Adipose tissue (tissue), 3 donors: ENCODE results near the gene CEACAM1. TPM values are rescaled to one million over a fixed set of nuclear protein-coding genes. Genes with fewer than 3 reads are reported as not detected.
"Not testable (repeated sequence)": the region's sequence is repeated elsewhere in the genome, so short reads cannot be mapped to it uniquely, and the experiment has no call there.

Experiments used
- H3K27ac ChIP-seq: one replicate; pipeline ENCODE4 v1.5.1; 2013; ENCODE audit warnings: low read depth, low read length
- WGBS, 3 donors: extraction: QIAGEN DNeasy Blood & Tissue Kit; methylation state at CpG; one replicate each; pipeline ENCODE4 v1.1.7; 2013; 5-methylcytosine and 5-hydroxymethylcytosine counted together
- polyA plus RNA-seq, 3 donors: library from polyadenylated mRNA; stranded (reverse); fragments of 200-250 nt; gene quantifications; one replicate each; pipeline ENCODE4 v1.2.3, GENCODE V29; 2013
- donor health status: healthy with polysubstance abuse.
- donor health status: Bipolar disorder and iron deficiency.
- donor health status: healthy.

Gene CEACAM1
- polyA plus RNA-seq: 10 to 100 TPM in 1 of 3 donors, 1 to 10 TPM in 2; 1.4 to 11.4 (median 6.0) TPM

DNA sequence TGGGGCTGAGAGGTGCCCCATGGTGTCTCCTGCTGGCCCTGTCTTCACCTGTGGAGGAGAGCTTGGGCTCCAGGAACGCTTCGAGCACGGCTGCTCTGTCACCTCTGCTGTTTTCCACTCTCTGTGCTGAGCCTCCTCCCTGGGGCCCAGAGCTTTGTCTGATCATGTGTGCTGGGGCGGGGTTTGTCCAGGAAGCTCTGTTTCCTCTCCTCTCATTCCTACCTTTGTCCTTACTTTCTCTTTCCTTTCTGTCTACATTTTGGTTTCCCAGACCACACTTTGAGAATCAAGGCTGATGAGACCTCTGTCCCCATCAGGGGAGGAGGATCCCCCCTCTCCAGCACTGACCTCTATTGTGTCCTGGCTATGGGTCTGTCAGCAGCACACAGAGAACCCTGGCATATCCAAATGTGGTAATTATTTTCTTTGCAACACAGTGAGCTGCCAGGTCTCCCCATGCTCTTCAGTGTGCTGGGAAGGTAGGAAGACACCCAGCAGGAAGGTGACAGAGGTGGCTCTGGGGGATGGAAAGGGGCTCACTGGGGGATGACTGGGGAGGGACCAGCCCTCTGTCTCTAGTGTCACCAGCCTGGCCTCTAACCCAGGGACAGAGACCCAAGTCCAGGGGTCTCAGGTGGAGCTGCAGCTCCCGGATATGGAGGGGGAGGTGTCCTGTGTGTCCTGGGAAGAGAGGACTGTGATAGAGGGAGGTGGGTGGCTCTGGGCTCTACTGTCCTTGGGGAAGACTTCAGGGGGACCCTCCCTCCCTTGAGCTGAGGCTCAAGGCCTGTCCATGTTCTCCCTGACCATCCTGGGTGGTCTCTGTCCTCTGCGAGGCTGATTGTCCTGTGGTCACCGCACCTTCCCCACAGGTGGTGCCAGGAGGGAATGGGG, at the start of gene CEACAM1:
Gene CEACAM1 (minus strand): TSS at position 128 of the 894 bp plus-strand sequence. CDS start 107 bp downstream, at position 21.
- WGBS, 3 donors: 35 to 57% (median 46%) methylated on average over 7 of the region's 7 CpGs
- H3K27ac ChIP-seq: no peak within 1 kb of the TSS

DNA sequence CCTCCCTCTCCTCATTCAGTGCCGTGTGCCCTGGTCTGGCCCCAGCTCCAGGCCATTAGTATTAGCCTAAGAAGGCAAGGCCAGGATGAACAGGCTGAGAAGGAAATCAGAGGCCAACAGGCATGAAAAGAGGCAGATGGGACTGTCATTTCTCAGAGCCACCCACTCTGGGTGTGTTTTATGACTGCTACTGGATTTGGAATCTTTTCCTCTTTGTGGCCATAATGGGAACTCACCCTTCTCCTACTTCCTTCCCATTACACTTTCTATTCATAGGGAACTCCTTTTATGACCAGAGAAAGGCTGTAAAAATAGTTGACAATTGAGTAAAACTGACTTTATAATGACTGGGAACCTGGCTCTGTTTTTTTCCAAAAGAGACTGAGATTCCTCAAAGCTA, 48.7 kb upstream of the CEACAM1 start:
- WGBS, 3 donors: 50 to 79% (median 64%) methylated on average over 1 of the region's 1 CpG
- no peak overlapping the region for H3K27ac ChIP-seq

DNA sequence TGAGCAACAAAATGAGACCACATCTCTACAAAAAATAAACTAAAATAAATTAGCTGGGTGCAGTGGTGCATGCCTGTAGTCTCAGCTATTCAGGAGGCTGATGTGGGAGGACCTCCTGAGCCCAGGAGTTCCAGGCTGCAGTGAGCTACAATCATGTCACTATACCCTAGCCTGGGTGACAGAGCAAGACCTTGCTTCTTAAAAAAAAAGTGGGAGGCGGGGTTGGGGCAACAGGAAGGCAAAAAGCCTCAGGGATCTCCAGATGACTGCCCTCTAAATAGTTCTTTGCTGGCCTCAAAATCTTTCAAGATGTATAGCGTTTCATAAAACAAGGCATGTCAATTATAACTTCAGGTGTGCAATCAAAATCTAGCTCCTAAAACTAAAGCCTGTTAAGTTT, 48.0 kb upstream of the CEACAM1 start:
- no peak overlapping the region for H3K27ac ChIP-seq
- 72 to 83% (median 73%) methylated on average over 2 of the region's 2 CpGs for WGBS, 3 donors

DNA sequence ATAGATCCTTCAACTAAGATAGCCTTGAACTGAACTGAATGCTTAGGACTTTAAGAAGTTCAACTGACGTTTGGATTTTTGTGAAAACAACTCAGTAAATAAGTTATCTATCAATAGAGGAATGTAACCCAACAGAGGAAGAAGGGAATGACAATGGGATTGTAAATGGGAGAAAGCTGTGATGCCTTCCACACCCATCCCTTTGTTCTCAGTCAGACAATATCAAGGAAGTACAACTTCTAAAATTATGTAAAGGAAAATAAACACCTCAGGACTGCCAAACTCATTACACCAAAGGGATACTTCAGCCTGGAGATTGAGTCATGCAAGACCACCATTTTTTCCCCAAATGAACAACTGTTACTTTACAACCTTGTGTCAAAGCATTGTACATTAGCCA, 45.4 kb upstream of the CEACAM1 start:
- 34 to 61% (median 47%) methylated on average over 1 of the region's 1 CpG for WGBS, 3 donors
- H3K27ac ChIP-seq: no peak overlapping the region

DNA sequence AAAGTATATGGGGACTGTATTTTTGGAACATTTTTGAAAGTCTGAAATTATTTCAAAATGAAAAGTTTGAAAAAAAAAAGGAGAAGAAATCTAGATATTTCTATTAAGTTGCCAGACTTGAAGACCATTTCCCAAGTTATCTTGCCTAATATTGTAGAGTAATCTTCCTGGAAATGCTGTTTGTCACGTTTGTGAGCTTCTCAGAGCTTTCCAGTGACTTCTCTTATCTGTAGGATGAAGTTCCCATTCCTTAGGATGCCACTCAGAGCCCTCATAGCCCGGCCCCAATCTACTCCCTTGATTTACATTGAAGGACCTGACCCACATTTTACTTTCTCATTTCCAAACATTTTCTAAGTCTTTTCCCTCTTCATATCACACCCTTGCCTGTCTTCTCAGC, 42.8 kb upstream of the CEACAM1 start:
- WGBS, 3 donors: 35 to 45% (median 42%) methylated on average over 2 of the region's 2 CpGs
- no peak overlapping the region for H3K27ac ChIP-seq

DNA sequence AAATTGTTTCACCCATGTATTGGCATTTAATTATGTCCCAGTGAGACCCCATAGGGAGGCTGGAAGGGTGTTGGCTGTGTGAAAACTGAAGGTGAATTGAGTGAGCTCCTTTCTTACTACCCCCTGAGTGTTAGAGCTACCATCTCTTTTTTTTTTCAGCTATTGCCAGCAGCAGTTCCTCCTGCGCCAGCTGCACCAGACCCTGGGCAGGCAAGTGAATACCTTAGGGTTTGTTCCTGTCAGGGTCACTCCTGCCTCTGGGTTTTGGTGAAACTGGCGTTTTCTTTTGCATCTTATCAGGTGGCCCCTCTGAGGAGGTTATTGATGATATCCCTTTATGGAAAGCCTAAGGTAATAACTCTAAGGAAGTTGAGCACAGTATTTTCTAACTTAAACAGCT, 40.9 kb upstream of the CEACAM1 start:
- 48 to 65% (median 64%) methylated on average over 2 of the region's 2 CpGs for WGBS, 3 donors
- no peak overlapping the region for H3K27ac ChIP-seq

DNA sequence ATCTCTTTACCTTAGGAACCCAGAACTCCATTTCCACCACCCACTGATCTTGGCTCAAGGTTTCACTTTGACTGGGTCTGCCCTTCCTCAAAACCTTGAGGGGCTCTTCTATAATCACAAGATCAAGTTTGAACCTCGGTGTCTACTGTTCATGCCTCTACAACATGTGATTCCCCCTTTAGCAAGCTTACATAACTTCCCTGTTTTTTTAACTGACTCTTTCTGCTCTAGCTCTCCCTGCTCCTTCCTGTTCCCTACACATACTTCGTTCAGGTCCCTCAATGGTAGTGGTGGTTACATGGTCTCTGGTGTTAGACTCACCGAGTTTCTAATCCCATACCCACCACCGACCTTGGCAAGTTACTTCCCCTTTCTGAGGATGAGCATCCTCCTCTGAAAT, 39.7 kb upstream of the CEACAM1 start:
- 41 to 57% (median 47%) methylated on average over 4 of the region's 4 CpGs for WGBS, 3 donors
- H3K27ac ChIP-seq: no peak overlapping the region

DNA sequence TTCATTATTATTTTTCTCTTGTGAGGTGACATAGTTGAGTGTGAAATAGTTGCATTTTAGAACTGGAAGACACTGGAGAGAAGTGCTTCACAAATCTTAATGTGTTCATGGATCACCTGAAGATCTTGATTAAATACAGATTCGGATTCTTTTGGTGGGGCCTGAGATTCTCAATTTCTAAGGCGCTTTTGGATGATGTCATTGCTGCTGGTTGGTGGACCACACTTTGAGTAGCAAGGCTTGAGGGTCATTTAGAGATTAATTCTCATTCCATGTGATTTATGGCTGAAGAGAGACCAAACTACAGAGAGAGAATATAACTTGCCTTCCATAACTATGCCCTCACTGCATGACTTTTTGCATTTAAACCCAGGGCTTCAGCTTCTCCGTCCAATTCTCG, 39.3 kb upstream of the CEACAM1 start:
- WGBS, 3 donors: 73 to 80% (median 76%) methylated on average over 4 of the region's 4 CpGs
- no peak overlapping the region for H3K27ac ChIP-seq

DNA sequence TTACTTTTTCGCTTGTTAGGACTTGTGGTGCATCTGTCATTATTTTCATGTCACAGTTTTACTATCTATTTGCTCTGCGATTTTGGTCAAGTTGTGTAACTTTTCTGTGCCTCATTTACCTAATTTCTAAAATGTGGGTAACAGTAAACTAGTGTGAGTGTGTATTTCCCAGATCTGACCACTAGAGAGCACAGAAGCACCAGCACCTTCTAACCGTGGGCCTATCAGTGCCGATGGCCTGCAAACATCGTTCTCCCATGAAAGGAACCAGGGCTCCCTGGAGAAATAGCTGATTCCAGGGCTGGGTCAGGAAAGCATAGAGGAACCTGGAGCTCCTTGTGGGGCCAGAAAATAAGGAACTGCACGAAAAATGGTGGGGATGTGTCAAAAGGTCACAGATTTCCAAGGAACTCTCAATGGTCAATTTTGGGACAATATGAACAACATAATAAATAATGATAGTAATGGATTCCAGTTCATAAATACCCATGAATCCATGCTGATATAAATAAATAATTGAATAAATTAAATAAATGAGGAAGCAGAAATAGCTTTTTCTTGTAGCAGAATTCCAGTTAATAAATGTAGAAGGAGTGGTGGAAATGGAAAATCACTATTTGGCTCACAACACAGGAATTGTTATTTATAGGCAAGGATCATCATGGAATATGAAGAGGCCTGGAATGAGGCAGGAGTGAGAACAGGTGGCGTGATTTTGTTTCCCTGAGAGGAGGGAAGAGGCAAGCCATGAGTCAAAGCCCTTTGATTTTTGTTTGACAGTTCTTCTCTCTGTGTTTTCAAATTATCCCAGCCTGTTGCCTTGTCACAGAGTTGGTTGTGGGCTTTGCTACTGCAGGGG, 35.3 kb upstream of the CEACAM1 start:
- WGBS, 3 donors: 17 to 20% (median 17%) methylated on average over 7 of the region's 7 CpGs
- no peak overlapping the region for H3K27ac ChIP-seq

DNA sequence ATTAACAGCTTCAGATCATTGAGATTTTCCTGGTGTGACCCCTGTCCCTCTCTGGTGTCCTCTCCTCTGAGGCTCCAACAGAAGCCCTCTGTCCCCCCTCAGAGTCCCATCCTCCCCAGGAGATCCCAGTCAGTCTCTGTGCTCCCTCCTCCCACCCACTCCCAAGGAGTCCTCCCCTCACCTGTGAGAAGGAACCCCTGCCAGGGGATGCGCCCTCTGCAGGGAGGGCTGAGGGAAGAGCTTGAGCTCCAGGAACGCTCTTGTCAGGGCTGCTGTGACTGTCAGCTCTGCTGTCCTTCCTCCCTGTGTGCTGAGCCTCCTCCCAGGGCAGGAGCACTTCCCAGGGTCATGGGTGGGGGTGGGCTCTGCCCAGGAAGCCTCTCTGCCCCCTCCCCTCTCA, 33.2 kb upstream of the CEACAM1 start:
- no peak overlapping the region for H3K27ac ChIP-seq
- WGBS, 3 donors: 73 to 79% (median 79%) methylated on average over 2 of the region's 2 CpGs

DNA sequence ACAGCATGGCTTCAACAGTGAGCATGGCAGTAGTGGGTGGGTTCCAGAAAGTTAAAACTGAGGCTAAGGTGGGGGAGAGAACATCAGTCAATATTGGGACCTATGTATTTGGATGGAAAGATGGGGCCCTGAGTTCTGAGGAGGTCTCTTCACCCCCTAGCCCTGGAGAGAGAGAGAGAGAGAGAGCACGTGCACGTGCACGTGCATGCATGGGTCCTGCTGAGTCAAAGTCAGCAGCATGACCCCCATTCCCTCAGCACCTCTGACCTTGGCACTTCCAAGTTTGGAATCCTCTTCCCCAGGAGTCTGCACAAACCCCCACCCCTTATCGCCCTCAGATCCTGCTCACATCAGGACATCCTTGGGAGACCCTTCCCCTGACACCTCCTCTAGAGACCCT, 32.5 kb upstream of the CEACAM1 start:
- 61 to 84% (median 79%) methylated on average over 4 of the region's 4 CpGs for WGBS, 3 donors
- H3K27ac ChIP-seq: no peak overlapping the region

DNA sequence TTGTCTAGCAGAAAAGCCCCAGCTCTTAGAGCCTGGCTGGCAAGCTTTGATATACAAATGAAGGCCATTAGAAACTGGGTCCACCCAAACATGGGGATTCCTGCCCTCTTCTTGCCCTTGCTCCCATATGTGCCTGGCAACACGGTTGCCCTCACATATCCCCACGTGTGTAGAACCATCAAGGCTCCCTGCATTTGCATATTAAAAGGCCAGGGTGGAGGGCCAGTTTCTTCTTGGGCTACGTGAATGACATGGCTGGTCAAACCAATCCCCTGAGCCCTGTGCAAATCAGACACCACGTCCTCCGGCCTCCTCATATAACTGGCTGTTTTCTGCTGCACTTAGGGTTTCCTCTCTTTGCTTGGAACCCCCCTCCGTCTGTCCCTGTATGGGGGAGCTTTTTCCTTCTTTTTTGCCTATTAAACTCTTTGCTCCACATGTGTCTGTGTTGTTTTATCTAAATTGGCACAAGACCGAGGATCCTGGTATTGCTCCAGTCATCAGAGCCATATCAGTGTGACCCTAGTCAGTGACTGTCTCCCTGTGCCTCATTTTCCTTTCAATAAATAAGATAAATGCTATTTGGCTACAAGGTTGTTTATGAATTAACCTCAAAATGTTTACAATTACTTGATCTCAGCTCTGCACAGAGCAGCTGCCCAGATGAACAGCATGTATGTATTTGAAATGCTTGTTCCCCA, 30.3 kb upstream of the CEACAM1 start:
- WGBS, 3 donors: 46 to 63% (median 62%) methylated on average over 7 of the region's 7 CpGs
- H3K27ac ChIP-seq: no peak overlapping the region

DNA sequence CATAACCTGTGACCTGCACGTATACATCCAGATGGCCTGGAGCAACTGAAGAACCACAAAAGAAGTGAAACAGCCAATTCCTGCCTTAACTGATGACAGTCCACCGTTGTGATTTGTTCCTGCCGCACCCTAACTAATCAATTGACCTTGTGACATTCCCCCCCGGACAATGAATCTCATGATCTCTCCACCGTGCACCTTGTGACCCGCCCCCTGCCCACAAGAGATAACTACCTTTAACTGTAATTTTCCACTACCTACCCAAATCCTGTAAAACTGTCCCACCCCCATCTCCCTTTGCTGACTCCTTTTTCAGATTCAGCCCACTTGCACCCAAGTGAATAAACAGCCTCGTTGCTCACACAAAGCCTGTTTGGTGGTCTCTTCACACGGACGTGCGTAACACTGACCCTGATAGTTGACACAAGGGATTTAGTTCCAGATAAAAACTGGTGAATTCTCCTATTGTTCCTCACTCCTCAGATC, 29.1 kb upstream of the CEACAM1 start:
- not testable (repeated sequence) for H3K27ac ChIP-seq
- 48 to 85% (median 83%) methylated on average over 10 of the region's 10 CpGs for WGBS, 3 donors

DNA sequence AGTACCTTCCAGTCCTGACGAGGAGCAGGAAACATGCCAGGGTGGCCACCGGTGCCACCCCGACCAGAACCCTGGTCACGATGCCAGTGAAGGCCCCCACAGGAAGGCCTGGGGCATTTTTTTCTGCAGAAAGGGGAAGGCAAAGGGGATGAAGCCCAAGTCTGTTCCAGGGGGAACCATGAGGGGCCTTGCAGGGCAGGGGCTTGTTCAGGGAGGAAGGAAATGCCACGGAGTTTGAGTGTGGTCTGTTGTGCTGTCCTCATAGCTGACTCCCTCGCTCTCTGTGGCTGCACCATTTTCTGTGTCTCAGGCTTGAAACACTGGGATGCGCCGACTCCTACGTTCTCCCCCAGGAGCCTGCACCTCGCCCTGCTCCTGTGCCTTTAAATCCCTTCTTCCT, 27.5 kb upstream of the CEACAM1 start:
- 37 to 59% (median 43%) methylated on average over 10 of the region's 10 CpGs for WGBS, 3 donors

DNA sequence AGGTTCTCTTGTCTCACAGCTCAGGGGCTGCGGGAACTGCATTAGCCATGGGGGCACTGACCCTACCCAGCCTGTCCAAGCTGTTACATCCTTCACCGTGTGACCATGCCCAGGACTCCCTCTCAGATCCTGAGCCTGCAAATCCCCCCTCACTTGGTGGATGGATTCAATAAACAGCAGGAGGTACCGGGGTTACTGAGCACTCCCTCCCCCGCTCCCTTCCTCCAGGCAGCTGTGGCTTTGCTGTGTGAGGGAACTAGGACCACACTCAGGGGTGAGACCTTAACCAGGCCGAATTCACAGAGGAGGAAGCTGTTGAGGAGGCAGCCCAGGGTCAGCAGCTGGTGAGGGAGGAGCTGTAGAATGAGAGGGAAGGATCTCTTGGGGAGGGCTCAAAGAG, 27.0 kb upstream of the CEACAM1 start:
- no peak overlapping the region for H3K27ac ChIP-seq
- WGBS, 3 donors: 32 to 41% (median 34%) methylated on average over 5 of the region's 5 CpGs

More for the DNA sequence above, 27.5 kb upstream of the CEACAM1 start:
- no peak overlapping the region for H3K27ac ChIP-seq

DNA sequence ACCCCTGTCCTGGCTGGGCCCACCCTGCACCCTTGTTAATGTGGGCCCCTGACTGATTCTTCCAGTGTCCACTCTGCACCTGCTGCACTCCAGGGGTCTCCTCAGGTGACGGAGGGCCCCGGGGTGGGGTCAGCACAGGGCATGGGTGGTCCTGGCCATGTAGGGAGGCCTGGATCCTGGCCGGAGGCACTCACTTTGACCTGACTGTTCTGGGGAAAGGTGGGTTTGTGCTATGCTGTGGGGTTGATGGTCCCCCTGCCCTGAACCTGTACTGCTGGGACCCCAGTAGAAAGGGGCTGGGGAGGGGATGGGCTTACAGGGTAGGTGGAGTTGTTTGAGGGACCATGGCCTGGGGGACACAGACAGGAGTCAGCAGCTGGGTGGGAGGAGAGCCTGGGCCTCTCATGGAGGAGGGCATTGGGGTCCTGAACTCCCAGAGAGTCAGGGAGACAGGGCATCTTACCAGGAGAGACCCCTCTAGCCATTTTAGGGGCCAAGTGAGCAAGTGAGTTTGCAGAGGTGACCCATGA, 25.8 kb upstream of the CEACAM1 start:
- no peak overlapping the region for H3K27ac ChIP-seq
- WGBS, 3 donors: 87 to 89% (median 88%) methylated on average over 3 of the region's 3 CpGs

DNA sequence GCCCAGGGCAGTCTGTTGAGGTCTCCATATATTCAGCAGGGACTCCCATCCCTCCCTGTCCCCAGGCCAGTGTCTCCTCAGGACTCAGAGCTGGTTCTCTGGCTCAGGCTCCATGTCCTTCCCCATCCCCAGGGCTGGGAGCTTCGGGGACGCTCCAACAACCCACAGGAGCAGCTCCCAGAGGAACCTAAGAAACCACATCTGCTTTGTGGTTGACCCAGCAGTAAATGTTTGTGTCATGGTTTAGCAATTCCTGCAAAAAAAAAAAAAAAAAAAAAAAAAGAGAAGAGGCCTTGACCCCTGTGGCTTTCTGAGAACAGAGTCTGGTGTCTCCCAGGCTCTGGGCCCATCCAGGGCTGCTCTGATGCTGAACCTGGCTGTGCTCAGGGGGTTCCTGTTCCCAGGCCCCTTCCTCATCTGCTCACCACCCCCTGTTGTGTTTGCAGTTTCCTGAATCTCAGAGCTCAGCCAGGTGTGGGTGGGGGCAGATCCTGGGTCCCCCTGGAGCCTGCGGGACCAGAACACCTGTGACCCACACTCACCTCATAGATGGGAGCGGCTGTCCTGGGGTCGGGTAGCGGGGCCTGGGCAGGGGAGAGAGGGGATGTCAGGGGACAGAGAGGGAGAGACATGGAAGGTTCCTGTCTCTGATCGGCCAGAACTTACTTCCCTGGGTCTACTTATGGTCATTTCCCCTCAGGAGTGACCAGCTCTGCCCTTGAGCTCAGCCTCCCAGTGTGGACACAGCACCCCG, 25.2 kb upstream of the CEACAM1 start:
- 58 to 70% (median 59%) methylated on average over 7 to 8 of the region's 8 CpGs for WGBS, 3 donors
- no peak overlapping the region for H3K27ac ChIP-seq
